Measurements from ENCODE around the gene NPTX1.
"Not testable (repeated sequence)": the region's sequence is repeated elsewhere in the genome, so short reads cannot be mapped to it uniquely, and the experiment has no call there.

NPTX1 gene, protein sequence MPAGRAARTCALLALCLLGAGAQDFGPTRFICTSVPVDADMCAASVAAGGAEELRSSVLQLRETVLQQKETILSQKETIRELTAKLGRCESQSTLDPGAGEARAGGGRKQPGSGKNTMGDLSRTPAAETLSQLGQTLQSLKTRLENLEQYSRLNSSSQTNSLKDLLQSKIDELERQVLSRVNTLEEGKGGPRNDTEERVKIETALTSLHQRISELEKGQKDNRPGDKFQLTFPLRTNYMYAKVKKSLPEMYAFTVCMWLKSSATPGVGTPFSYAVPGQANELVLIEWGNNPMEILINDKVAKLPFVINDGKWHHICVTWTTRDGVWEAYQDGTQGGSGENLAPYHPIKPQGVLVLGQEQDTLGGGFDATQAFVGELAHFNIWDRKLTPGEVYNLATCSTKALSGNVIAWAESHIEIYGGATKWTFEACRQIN

DNA sequence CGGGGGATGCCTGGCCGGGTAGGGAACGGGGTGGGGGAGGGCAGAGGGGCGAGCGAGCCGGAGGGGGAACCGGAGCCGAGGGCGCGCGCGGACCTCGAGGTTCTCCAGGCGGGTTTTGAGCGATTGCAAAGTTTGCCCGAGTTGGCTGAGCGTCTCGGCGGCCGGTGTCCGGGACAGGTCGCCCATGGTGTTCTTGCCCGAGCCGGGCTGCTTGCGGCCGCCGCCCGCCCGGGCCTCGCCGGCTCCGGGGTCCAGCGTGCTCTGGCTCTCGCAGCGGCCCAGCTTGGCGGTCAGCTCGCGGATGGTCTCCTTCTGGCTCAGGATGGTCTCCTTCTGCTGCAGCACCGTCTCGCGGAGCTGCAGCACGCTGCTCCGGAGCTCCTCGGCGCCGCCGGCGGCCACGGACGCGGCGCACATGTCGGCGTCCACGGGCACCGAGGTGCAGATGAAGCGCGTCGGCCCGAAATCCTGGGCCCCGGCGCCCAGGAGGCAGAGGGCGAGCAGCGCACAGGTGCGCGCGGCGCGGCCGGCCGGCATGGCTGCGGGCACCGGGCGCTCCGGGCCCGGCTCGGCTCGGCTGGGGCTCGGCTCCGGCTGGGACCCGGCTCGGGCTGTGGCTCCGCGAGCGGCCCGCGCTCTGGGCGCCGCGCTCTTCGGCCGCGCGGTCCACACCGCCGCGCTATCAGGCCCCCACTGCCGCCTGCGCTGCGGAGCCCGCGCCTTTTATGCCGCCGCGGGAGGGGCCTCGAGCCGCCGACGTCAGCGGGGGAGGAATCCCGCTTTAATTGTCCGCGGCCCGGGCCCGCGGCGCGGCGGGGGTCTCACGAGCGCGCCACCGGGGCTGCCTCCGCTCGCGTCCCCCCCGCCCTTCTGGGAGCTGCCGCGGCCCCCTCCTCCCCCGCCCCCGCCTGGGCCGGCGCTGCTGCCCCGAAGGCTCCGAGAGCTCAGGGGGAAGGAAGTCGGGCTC, at the start of gene NPTX1:
NPTX1 (minus strand) TSS at position 698 of the 967 bp plus-strand sequence; CDS start at position 537, 161 bp downstream.
- DNase-seq: no peak

DNA sequence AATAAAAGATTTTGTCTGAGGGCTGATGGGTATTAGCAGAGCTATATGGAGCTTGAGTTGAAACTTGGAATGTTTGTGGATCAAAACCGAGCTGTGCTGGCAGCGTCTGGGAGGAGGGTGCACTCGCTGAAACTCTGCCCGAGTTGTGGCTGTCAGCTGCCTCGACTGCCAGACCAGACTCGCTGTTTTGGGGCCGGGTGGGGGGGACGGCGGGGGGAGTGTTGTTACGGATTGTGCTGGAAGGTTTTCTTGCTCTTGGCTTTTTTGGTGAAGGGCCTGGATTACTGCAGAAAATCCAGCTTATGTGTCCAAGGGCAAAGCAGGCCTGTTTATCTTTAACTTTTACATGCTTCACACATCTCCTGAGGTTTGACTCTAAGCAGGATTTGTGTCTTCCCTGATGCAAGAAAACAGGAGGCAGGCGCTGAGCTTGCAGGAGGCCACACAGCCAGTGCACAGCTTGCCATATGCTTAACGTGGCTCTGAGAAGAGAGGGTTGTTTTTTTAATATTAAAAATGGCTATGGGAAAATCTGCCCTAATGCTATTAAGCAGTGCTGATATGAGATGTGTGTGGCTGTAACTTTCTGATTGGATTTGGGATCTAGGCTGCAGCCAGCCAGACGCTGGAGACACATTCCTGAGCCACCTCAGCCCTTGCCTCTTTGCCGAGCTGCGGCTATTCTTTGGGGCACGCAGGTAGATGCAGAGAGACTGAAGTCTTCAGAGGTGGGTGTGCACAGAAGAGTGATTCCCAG, 47.7 kb upstream of the NPTX1 start:
- DNase-seq: no peak

DNA sequence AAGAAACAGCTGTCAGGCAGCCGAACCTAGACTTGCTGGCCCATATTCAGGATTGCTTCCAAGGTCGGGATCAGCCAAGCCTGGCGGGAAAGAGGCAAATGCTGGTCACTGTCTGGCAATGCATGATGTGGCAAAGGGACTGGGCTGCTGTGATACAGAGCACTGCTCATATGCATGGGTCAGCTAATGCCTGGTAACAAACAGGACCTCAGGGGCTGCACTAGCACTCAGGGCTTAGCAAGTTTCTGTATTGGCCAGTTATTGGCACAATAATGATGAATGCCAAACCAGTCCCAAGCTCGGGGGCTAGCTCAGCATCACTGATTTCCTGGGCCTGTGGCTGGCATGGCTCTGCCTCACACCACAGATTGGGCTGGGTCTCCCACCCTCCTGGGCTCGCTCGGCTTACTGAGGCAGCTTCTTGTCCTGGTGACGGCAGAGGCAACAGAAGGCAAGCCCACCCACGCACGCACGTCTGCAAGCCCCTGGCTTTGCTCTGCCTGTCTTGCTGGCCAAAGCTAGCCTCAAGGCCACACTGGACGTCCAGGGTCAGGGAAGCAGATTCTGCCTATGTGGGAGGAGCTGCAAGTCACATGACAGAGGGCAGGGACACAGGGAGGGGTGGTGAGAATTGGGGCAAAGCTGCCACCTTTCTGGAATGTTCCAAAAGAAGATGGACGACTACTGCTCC, 46.8 kb upstream of the NPTX1 start:
- DNase-seq: no peak

DNA sequence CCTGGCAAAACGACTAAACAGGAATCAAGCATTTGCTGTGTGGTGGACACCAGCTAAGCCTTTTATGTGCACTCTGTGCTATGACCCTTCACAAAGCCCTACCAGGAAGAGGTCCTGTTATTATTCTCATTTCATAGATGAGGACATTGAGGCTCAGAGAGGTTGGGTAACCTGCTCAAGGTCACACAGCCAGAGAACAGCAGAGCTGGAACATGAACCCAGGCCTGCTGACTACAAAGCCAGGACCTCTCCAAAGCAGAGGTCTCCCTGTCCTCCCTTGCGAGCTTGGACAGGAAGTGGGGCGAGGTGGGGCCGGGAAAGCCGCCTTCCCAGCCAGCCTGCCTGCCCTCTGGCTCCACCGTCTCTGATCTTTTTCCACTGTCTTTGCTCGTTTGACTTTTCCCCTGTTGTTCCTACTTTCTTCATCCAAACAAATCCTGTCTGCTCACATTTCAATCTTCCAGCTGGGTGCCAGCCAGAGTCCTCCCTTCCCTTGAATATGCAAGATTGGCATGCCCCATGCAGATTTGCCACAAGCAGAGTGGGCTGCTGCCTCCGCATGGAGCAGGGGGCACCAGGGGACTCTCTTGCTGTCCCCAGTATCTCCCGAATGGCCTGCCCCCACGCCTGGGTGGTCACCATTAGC, 44.5 kb upstream of the NPTX1 start:
- no peak for DNase-seq

DNA sequence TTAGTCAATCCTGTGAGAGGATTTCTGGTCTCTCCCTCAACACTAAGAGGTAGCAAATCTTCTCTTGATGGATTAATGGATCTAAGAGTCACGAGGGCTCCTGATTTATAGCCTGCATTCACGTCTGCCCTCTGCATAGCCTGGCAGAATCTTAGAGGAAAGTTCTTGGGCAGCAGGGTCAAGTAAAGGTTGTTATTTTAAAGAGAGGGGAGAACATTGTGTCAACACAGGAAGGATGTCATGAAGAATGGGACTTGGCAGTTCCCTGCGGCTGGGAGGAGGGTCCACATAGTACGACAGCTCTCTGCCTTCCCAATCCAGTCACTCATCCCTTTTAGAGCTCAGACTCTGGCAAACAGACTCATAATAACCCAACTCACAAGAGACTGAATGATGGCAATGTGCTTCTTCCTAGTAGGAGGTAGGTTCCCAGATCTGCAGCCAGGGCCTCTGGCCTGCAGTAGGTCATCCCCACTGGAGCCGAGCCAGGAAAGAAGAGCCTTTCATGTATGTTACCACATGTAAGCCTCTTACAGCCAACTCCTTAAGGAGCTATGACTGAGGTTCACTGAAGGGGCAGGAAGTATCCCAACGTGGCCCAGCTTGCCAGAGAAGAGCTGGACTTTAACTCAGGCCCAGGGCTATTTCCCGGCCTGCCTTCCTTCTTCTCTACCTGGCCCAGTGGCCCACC, 42.8 kb upstream of the NPTX1 start:
- DNase-seq: no peak

DNA sequence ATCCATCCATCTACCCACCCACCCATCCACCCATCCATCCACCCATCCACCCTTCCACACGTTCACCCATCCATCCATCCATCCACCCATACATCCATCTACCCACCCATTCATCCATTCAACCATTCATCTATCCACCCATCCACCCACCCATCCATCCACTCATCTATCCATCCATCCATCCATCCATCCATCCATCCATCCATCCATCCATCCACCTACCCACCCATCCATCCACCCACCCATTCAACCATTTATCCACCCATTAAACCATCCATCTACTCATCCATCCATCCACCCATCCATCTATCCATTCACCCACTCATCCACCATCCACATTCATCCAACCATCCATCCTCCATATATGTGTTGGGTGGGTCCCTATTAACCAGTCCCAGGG, 42.0 kb upstream of the NPTX1 start:
- DNase-seq: no peak

DNA sequence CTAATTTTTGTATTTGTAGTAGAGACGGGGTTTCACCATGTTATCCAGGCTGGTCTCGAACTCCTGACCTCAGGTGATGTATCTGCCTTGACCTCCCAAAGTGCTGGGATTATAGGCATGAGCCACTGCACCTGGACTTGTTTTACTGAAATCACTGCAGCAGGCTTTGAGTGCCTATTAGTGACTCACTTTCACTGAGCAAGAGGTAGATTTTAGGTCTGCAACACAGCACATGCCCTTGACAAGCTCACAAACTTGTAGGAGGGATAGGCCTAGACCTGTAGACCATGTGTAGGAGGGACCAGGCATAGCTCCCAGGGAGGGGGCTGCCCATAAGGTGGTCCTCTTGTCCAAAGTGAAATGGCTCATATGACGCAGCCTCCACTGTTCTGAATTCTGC, 41.2 kb upstream of the NPTX1 start:
- no peak for DNase-seq

DNA sequence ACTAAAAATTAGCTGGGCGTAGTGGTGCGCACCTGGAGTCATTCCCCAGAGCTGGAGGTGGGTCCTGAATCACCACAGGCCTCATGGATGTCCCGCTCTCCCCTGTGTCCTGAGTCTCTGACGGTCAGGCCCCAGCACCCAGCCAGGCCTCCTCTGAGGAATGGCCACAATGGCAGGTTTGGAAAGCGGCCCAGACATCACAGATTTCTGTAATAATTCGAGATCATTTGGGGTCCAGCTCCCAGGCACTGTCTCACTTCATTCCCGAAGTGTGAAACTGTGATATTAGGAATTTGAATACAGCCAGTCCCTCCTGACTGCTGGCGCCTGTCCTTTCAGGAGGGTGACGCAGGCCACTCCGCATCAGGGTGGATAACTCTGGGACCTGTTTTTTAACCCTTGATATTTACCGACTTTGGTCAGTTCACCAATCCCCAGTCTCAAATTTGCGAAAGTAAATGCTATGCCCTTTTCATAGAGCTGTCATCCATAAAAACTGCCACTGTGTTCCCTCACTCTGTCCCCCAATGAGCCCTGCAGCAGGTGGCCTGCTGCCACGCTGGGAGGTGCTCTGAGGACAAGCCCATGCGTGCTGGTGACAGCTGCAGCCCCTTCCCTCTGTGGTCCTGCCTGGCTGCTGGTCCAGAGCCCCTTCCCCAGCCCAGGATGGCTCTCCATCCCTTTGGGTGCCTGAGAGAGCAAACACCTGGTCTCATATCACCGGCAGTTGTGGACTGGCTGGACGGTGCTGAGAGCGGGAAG, 39.9 kb upstream of the NPTX1 start:
- DNase-seq: no peak

DNA sequence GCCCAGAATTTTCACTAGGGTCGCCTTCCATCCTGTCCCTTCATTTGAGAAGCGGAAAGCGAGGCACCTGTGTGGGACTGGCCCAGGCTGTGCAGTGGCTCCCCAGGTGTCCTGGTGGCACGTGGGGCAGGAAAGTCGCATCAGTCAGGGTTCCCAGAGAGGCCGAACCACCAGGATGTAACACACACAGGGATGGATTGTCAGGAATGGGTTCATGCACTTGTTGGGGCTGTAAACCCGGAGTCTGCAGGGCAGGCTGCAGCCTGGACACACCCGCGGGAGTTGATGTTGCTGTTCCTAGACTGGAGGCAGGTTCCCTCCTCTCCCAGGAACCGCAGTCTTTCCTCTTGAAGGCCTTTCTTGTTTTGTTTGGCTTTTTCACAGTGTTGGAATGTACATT, 37.5 kb upstream of the NPTX1 start:
- DNase-seq: no peak

DNA sequence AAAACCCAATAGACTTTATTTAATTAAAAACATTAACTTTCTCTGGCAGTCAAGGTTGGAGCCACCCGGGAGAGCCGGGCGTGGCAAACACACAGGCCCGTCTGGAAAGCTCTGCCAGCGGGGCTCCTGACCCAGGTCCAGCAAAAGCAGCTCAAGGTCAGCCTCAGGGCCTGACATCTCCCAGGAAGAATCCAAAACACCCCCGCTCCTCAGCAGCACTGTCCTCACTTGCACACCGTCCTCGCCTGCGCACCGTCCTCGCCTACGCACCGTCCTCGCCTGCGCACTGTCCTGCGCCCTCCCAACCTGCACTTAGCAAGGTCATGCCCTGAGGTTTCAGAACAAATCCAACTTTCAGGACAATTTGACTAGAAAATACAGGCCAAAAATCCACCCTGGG, 36.8 kb upstream of the NPTX1 start:
- DNase-seq: no peak

DNA sequence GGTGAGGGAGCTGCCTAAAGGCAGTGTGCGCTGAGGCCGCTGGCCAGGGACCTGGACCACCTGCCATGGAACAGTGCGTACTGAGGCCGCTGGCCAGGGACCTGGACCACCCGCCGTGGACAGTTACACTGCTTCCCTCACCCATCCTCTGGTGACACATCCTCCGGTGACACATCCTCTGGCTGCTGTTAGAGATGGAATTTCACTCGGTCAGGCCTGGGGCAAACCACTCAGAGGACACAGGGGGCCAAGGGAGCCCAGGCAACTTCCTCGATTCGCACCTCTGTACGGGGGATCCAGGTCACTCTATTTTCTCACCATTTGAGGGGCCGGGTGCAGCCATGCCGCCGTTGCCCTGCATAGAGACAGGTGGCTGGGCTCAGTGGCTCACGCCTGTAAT, 35.8 kb upstream of the NPTX1 start:
- DNase-seq: no peak

DNA sequence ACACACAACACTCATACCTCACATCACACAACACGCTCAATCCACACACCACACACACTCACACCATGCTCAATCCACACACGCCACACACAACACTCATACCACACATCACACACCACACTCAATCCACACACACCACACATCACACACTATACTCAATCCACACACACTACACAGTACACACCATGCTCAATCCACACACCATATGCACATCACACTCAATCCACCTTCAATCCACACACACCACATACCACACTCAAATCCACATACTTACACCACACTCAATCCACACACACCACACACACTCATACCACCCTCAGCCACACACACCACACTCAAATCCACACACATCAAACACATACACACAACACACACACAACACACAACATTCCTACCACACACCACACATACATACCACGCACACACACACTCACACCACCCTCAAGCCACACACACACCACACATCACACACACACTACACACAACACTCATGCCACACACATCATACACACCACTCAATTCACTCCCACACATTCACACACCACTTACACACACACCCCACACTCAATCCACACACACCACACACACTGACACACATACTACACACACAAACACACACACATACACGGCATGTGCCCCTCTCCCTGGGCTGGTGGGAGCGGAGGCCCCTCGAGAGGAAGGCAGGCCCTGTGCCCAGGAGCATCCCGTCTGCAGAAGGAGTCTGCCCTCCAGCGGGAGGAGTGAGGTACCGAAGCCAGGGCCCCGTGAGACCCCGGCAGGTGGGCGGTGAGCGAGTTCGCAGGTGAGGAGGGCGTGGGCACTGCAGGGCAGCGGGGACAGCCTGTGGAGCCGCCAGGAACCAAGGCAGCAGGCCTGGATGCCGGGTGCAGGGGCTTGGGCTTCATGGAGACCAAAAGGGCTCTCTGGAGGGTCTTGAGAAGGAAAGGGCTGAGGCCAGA, 35.1 kb upstream of the NPTX1 start:
- no peak for DNase-seq

DNA sequence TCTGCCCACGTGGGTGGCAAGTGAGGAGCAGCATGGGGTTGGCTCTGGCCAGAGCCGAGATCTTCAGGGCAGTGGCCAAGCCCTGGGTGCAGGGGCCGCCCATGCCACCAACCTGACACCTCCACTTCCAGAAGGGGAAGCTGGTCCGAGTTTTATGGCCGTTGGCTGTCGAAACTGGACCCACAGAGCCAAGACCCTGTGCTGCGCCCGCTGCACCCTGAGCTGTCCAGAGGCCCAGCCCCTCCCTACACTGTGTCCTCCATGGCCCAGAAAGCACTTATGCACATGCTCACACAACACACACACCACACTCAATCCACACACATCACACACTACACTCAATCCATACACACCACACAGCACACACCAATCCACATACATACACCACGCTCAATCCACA, 34.4 kb upstream of the NPTX1 start:
- no peak for DNase-seq

DNA sequence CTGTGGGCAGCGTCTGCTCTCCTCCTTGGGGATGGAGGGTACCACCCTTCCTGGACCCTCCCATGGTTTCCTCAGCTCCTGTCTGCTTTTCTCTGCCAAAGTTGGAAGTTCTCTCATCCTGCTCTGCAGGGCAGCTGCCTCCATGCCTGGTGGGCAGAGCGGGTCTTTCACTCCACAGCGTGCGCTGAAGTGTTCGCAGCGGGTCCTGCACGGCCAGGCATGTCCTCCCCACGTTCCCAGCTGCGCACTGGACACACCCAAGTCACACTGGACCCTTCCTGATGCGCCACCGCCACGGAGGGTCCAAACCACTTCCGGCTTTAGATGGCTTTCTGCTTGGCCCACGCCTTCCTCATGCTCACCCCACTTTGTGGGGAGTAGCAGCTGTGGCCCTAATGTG, 33.7 kb upstream of the NPTX1 start:
- DNase-seq: no peak

DNA sequence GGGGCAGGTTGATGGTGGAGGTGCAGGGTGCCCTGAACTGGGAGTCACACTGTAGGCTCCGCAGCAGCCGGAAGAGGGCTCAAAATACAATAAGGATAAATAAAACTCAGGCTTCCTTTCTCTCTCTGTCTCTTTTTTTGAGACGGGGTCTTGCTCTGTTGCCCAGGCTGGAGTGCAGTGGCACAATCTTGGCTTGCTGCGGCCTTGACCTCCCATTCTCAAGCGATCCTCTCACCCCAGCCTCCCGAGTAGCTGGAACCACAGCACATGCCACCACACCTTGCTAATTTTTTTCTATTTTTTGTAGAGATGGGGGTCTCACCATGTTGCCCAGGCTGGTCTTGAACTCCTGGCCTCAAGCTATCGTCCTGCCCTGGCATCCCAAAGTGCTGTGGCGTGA, 32.9 kb upstream of the NPTX1 start:
- no peak for DNase-seq

DNA sequence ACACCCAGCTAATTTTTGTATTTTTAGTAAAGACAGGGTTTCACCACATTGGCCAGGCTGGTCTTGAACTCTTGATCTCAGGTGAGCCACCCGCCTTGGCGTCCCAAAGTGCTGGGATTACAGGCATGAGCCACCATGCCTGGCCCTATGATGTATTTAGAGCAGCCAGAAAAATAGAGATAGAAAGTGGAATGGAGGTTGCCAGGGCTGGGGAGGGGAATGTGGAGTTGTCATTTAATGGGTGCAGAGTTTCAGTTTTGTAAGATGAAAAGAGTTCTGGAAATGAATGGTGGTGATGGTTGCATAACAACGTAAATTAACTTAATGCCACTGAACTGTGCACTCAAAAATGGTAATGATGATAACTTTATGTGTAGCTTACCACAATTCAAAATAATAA, 31.6 kb upstream of the NPTX1 start:
- DNase-seq: no peak

DNA sequence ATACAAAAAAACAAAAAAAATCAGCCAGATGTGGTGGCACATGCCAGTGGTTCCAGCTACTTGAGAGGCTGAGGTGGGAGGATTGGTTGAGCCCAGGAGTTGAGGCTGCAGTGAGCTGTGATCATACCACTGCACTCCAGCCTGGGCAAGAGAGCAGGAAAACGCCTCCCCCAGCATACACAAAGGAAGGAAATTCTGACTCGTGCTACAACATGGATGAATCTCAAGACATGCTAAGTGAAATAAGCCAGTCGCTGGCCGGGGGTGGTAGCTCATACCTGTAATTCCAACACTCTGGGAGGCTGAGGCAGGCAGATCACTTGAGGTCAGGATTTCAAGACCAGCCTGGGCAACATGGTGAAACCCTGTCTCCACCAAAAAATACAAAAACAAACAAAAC, 30.8 kb upstream of the NPTX1 start:
- DNase-seq: not testable (repeated sequence)

DNA sequence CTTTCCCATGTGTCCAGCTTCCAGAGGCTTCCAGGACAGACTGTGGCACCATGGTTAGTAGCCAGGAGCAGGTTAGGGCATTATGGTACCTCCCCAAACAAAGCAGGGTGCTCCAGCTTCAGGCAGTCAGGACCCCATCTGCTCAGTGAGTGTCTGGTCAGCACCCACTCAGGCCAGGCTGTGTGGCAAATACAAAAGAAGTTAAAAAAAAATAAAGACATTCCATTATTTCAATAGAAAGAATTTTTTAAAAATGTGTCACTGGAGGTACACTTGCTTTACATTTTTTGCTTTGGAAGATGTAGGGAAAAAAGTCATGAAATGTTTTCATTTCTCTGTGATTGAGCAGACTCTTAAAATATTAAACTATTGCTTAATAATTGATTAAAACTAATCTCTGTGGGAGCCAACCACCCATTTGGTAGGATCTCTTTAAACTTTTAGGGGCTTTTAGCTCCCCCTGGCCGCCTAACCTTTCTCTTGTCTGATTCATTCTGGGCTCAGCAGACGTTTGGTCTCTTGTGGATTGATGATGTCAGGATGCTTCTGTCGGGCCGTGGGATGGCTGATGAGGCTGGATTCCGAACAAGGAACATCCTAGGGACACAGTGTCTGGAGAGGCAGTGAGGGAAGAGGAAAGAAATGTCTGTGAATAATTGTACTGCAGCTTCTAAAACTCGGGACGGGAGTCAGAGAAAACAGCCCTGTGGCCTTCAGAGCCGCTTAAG, 28.4 kb upstream of the NPTX1 start:
- no peak for DNase-seq

DNA sequence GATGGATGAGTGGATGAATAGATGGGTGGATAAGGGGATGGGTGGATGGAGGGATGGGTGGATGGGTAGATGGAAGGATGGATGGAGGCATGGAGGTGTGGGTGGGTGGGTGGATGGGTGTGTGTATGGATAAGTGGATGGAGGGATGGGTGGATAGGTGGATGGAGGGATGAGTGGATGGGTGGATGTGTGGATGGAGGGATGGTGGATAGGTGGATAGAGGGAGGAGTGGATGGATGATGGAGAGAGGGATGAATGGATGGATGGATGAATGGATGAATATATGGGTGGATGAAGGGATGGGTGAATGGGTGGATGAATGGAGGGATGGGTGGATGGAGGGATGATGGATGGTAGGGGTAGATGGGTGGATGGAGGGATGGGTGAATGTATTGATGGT, 27.5 kb upstream of the NPTX1 start:
- no peak for DNase-seq
